Glomerular visceral epithelial cell (primary cell): Measurements from ENCODE around the gene CHN2.

ENCODE experiments used
- DNase-seq: peaks from one replicate; pipeline ENCODE4 v3.0.0-alpha.2; 2016; ENCODE audit errors: extremely low spot score

Gene CHN2

GRCh38 chr7:29362380-29362779 is 167.8 kb downstream of the CHN2 start:
- no peak for DNase-seq

- DNase-seq: no peak
Observed at GRCh38 chr7:29363636-29364425, 169.3 kb downstream of the CHN2 start.

GRCh38 chr7:29364661-29365060 is 170.1 kb downstream of the CHN2 start:
- no peak for DNase-seq

- DNase-seq: no peak
Observed at GRCh38 chr7:29365423-29365822, 170.8 kb downstream of the CHN2 start.

GRCh38 chr7:29367784-29368183 is 173.2 kb downstream of the CHN2 start:
- no peak for DNase-seq

- DNase-seq: no peak
Observed at GRCh38 chr7:29369909-29370488, 175.4 kb downstream of the CHN2 start.

GRCh38 chr7:29370531-29371314 is 176.1 kb downstream of the CHN2 start:
- DNase-seq: no peak

GRCh38 chr7:29371472-29371871 is 176.9 kb downstream of the CHN2 start:
- DNase-seq: no peak

- no peak for DNase-seq
Observed at GRCh38 chr7:29372351-29373090, 177.9 kb downstream of the CHN2 start.

- no peak for DNase-seq
Observed at GRCh38 chr7:29375641-29376562, 181.3 kb downstream of the CHN2 start.

GRCh38 chr7:29377718-29378117 is 183.1 kb downstream of the CHN2 start:
- no peak for DNase-seq

- no peak for DNase-seq
Observed at GRCh38 chr7:29379551-29379950, 185.0 kb downstream of the CHN2 start.

- DNase-seq: no peak
Observed at GRCh38 chr7:29381206-29382094, 186.9 kb downstream of the CHN2 start.

GRCh38 chr7:29384277-29384676 is 189.7 kb downstream of the CHN2 start:
- DNase-seq: no peak

- DNase-seq: no peak
Observed at GRCh38 chr7:29385214-29385814, 190.7 kb downstream of the CHN2 start.

GRCh38 chr7:29386196-29386765 is 191.7 kb downstream of the CHN2 start:
- DNase-seq: no peak

- no peak for DNase-seq
Observed at GRCh38 chr7:29391262-29391661, 196.7 kb downstream of the CHN2 start.

GRCh38 chr7:29394321-29394720 is 199.7 kb downstream of the CHN2 start:
- DNase-seq: no peak

- DNase-seq: no peak
Observed at GRCh38 chr7:29396563-29396962, 202.0 kb downstream of the CHN2 start.
